Activated T-cell treated with anti-CD3 and anti-CD28 coated beads, Interleukin-2, amount 50 U/mL, for 72 hours (primary cell): ENCODE measurements around the gene HASPIN. TPM values are rescaled to one million over a fixed set of nuclear protein-coding genes. Genes with fewer than 3 reads are reported as not detected.
"Not testable (repeated sequence)": the region's sequence is repeated elsewhere in the genome, so short reads cannot be mapped to it uniquely, and the experiment has no call there.

Source experiments
- ATAC-seq, 2 donors: fragments of 150-1000 bp; cut with Tn5 transposase; replicated peaks in 1 of 2; 2 replicates each; pipeline ENCODE4 v1.10.0; 2021; ENCODE audit warnings: moderate library complexity in 2 of 2, mild to moderate bottlenecking in 1 of 2
- DNase-seq, 2 donors: peaks; one replicate each; pipeline ENCODE4 v3.0.0; 2021 to 2022; ENCODE audit warnings: mixed read lengths in 1 of 2
- H3K27ac Mint-ChIP-seq: one replicate; pipeline ENCODE4 v1.8.0; 2022; ENCODE audit warnings: mild to moderate bottlenecking, moderate library complexity, mixed read lengths
- H3K27me3 Mint-ChIP-seq: one replicate; pipeline ENCODE4 v1.8.0; 2022; ENCODE audit warnings: low read depth, mixed read lengths
- H3K36me3 Mint-ChIP-seq, 2 donors: one replicate each; pipeline ENCODE4 v1.8.0; 2022; ENCODE audit warnings: mixed read lengths in 2 of 2, mild to moderate bottlenecking in 1 of 2; ENCODE audit not compliant: insufficient read depth in 2 of 2
- H3K4me1 Mint-ChIP-seq: one replicate; pipeline ENCODE4 v1.8.0; 2022; ENCODE audit warnings: low read depth, mixed read lengths
- H3K4me3 Mint-ChIP-seq, 2 donors: one replicate each; pipeline ENCODE4 v1.8.0; 2022; ENCODE audit warnings: mild to moderate bottlenecking in 2 of 2, mixed read lengths in 2 of 2, moderate library complexity in 2 of 2
- H3K9me3 Mint-ChIP-seq, 2 donors: one replicate each; pipeline ENCODE4 v1.8.0; 2022; ENCODE audit warnings: mixed read lengths in 2 of 2
- total RNA-seq, 2 donors: library from RNA; stranded (reverse); gene quantifications; one replicate each; pipeline ENCODE4 v1.2.3, GENCODE V29; 2022

The HASPIN gene
- total RNA-seq, 2 donors from 2014 or later: 23.2 to 25.7 TPM

GRCh38 chr17:3729881-3730280, 6.2 kb downstream of the HASPIN start:
- peaks cover 9 to 20% of the 10 kb centered on the region in 2 donors for H3K36me3 Mint-ChIP-seq

GRCh38 chr17:3730881-3731429, 7.3 kb downstream of the HASPIN start:
- no peaks in the 10 kb centered on the region for H3K9me3 Mint-ChIP-seq
- H3K36me3 Mint-ChIP-seq: peaks cover 6 to 16% of the 10 kb centered on the region in 2 donors
- no peak for DNase-seq
- ATAC-seq: no peak
- H3K27ac Mint-ChIP-seq: no peak overlapping the region
- peaks cover 15% of the 10 kb centered on the region for H3K4me1 Mint-ChIP-seq
- no peak overlapping the region for H3K4me3 Mint-ChIP-seq
- H3K27me3 Mint-ChIP-seq: no peaks in the 10 kb centered on the region

More at GRCh38 chr17:3729881-3730280, 6.2 kb downstream of the HASPIN start:
- Mint-ChIP-seq H3K4me1 (peaks cover 26% of the 10 kb centered on the region), H3K4me3 (no peak overlapping the region), H3K9me3 (no peaks in the 10 kb centered on the region), H3K27ac (no peak overlapping the region), H3K27me3 (no peaks in the 10 kb centered on the region)
- no peak for ATAC-seq
- DNase-seq: no peak

- DNase-seq (no peak), ATAC-seq (no peak)
- Mint-ChIP-seq H3K27ac (no peak overlapping the region), H3K9me3 (no peaks in the 10 kb centered on the region), H3K4me1 (peaks cover 8% of the 10 kb centered on the region), H3K27me3 (peaks cover 9% of the 10 kb centered on the region), H3K36me3 (peaks cover 2 to 9% of the 10 kb centered on the region in 2 donors), H3K4me3 (no peak overlapping the region)
These were observed 8.5 kb downstream of the HASPIN start for GRCh38 chr17:3732210-3732621.

- H3K27ac Mint-ChIP-seq, H3K9me3 Mint-ChIP-seq, H3K4me3 Mint-ChIP-seq, DNase-seq, ATAC-seq, H3K36me3 Mint-ChIP-seq: not testable (repeated sequence)
- Mint-ChIP-seq H3K4me1 (peaks cover 30% of the 10 kb centered on the region), H3K27me3 (peaks cover 24% of the 10 kb centered on the region)
These were observed 11.2 kb downstream of the HASPIN start for GRCh38 chr17:3734911-3735276.

GRCh38 chr17:3735515-3735914, 11.8 kb downstream of the HASPIN start:
- Mint-ChIP-seq H3K4me3 (no peak overlapping the region), H3K27me3 (peaks cover 24% of the 10 kb centered on the region), H3K9me3 (no peaks in the 10 kb centered on the region), H3K36me3 (no peaks in the 10 kb centered on the region), H3K27ac (no peak overlapping the region), H3K4me1 (peaks cover 36% of the 10 kb centered on the region)
- no peak for DNase-seq
- ATAC-seq: no peak

GRCh38 chr17:3738562-3739295, 15.0 kb downstream of the HASPIN start:
- H3K4me1 Mint-ChIP-seq: peaks cover 41% of the 10 kb centered on the region
- H3K36me3 Mint-ChIP-seq: no peaks in the 10 kb centered on the region
- no peaks in the 10 kb centered on the region for H3K9me3 Mint-ChIP-seq
- H3K4me3 Mint-ChIP-seq: peak overlapping the region; percentile 6 to 74
- no peak overlapping the region for H3K27ac Mint-ChIP-seq
- ATAC-seq (peak; percentile 88 to 90), DNase-seq (peak; percentile 77 to 81)
- H3K27me3 Mint-ChIP-seq: peaks cover 24% of the 10 kb centered on the region

- peaks cover 41% of the 10 kb centered on the region for H3K4me1 Mint-ChIP-seq
- no peak for ATAC-seq
- no peak overlapping the region for H3K27ac Mint-ChIP-seq
- peaks cover 24% of the 10 kb centered on the region for H3K27me3 Mint-ChIP-seq
- no peaks in the 10 kb centered on the region for H3K36me3 Mint-ChIP-seq
- peak overlapping the region; percentile 61 to 74 for H3K4me3 Mint-ChIP-seq
- H3K9me3 Mint-ChIP-seq: no peaks in the 10 kb centered on the region
- no peak for DNase-seq
These were observed 15.9 kb downstream of the HASPIN start for GRCh38 chr17:3739422-3740124.

GRCh38 chr17:3740611-3741073, 16.9 kb downstream of the HASPIN start:
- DNase-seq (peak; percentile 35 to 36), ATAC-seq (peak; percentile 20 to 43)
- H3K4me3 Mint-ChIP-seq: peak overlapping the region; percentile 68 to 80

GRCh38 chr17:3744014-3744413, 20.3 kb downstream of the HASPIN start:
- H3K27ac Mint-ChIP-seq: no peak overlapping the region
- no peak overlapping the region for H3K4me3 Mint-ChIP-seq
- peaks cover 26% of the 10 kb centered on the region for H3K4me1 Mint-ChIP-seq

More at GRCh38 chr17:3740611-3741073, 16.9 kb downstream of the HASPIN start:
- Mint-ChIP-seq H3K27me3 (peaks cover 24% of the 10 kb centered on the region), H3K4me1 (peaks cover 41% of the 10 kb centered on the region), H3K27ac (peak overlapping the region; percentile 68), H3K9me3 (no peaks in the 10 kb centered on the region), H3K36me3 (no peaks in the 10 kb centered on the region)

GRCh38 chr17:3745071-3745470, 21.4 kb downstream of the HASPIN start:
- DNase-seq: no peak
- H3K27ac Mint-ChIP-seq: no peak overlapping the region
- no peaks in the 10 kb centered on the region for H3K9me3 Mint-ChIP-seq
- peaks cover 22% of the 10 kb centered on the region for H3K4me1 Mint-ChIP-seq
- no peaks in the 10 kb centered on the region for H3K36me3 Mint-ChIP-seq
- peaks cover 7% of the 10 kb centered on the region for H3K27me3 Mint-ChIP-seq
- ATAC-seq: no peak
- H3K4me3 Mint-ChIP-seq: no peak overlapping the region

More at GRCh38 chr17:3744014-3744413, 20.3 kb downstream of the HASPIN start:
- Mint-ChIP-seq H3K9me3 (no peaks in the 10 kb centered on the region), H3K36me3 (no peaks in the 10 kb centered on the region), H3K27me3 (peaks cover 16% of the 10 kb centered on the region)
- no peak for DNase-seq
- no peak for ATAC-seq

GRCh38 chr17:3747805-3748204, 24.1 kb downstream of the HASPIN start:
- Mint-ChIP-seq H3K27me3 (peaks cover 7% of the 10 kb centered on the region), H3K4me1 (peaks cover 27% of the 10 kb centered on the region), H3K27ac (no peak overlapping the region), H3K36me3 (no peaks in the 10 kb centered on the region), H3K9me3 (no peaks in the 10 kb centered on the region), H3K4me3 (no peak overlapping the region)
- ATAC-seq (no peak), DNase-seq (no peak)

GRCh38 chr17:3748576-3748975, 24.9 kb downstream of the HASPIN start:
- no peaks in the 10 kb centered on the region for H3K36me3 Mint-ChIP-seq
- H3K9me3 Mint-ChIP-seq: no peaks in the 10 kb centered on the region
- H3K4me1 Mint-ChIP-seq: peaks cover 27% of the 10 kb centered on the region
- H3K27ac Mint-ChIP-seq: no peak overlapping the region
- ATAC-seq: no peak
- no peak for DNase-seq
- H3K4me3 Mint-ChIP-seq: no peak overlapping the region
- H3K27me3 Mint-ChIP-seq: peaks cover 7% of the 10 kb centered on the region

- Mint-ChIP-seq H3K36me3 (no peaks in the 10 kb centered on the region), H3K4me1 (peaks cover 27% of the 10 kb centered on the region)
These were observed 26.6 kb downstream of the HASPIN start for GRCh38 chr17:3750296-3750695.

More at GRCh38 chr17:3750296-3750695, 26.6 kb downstream of the HASPIN start:
- H3K27me3 Mint-ChIP-seq: peaks cover 7% of the 10 kb centered on the region
- DNase-seq (no peak), ATAC-seq (no peak)
- H3K4me3 Mint-ChIP-seq: no peak overlapping the region
- H3K27ac Mint-ChIP-seq: no peak overlapping the region
- no peaks in the 10 kb centered on the region for H3K9me3 Mint-ChIP-seq
